ENCODE data around the gene NOL3. TPM values are rescaled to one million over a fixed set of nuclear protein-coding genes. Genes with fewer than 3 reads are reported as not detected.
A peak's percentile ranks its signal among the peaks of the same experiment; 100 is the strongest.

The NOL3 gene
- total and polyA plus RNA-seq, 8 donors, result 11.4 to 492 (median 35.3) TPM

DNA sequence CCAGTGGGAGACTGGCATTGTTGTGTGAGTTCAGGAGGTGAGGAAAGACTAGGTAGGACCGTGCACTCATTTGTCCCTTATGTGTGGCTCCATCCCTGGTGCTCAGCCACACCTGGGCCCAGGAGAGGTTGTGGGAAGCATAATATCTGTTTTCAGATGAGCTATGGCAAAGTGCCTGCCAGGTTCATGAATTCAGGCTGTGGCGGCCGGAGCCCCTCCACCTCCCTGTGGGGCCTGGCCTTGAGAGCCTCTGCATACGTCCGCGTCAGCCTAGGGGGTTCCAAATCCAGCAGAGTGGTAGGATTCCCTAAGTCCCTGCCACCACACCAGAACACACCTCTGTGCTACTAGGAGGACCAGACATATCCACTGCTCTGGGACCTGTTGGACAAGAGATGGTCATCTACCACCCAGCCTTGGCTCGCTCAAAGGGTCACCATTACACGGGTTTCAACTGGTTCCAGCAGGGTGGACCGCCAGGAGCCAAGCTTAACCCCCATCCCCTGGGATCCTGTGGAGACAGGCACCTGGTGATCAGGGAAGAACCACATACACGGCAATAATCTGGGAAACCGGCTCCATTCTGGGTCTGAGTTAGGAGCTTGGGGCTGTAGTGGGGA is 21.6 kb upstream of the NOL3 start:
- intact Hi-C loops (cut with DNase I; ENCODE audit: low total_unique reads), result no loop called here
- no peak overlapping the region for H3K27ac ChIP-seq
- 87 to 95% (median 89%) methylated on average over 8 to 11 of the region's 11 CpGs for WGBS, 5 donors
- DNase-seq, result peak in 1 of 2 donors; percentile 12
- TF ChIP-seq POLR2AphosphoS5 (IDR thresholded peaks at IDR 0.05) (no peak), CTCF (IDR thresholded peaks at IDR 0.05) (no peak), EP300 (IDR thresholded peaks at IDR 0.05) (no peak), POLR2A (IDR thresholded peaks at IDR 0.05) (no peak)
- no peaks in the 10 kb centered on the region for H3K9me3 ChIP-seq
- H3K27me3 ChIP-seq, result peaks cover 0 to 22% (median 0%) of the 10 kb centered on the region in 3 donors
- peaks cover 8 to 28% (median 25%) of the 10 kb centered on the region in 4 donors for H3K4me1 ChIP-seq
- peaks cover 33 to 59% (median 54%) of the 10 kb centered on the region in 4 donors for H3K36me3 ChIP-seq
- H3K4me3 ChIP-seq, result no peak overlapping the region

GRCh38 chr16:67149276-67150046 is 20.9 kb upstream of the NOL3 start:
- 65 to 72% (median 69%) methylated on average over 51 to 77 of the region's 77 CpGs for WGBS, 5 donors
- H3K4me3 ChIP-seq, result peak overlapping the region in 2 of 4 donors; percentile 61 to 64
- H3K9me3 ChIP-seq, result no peaks in the 10 kb centered on the region
- TF ChIP-seq POLR2AphosphoS5 (IDR thresholded peaks at IDR 0.05) (no peak), CTCF (IDR thresholded peaks at IDR 0.05) (no peak), EP300 (IDR thresholded peaks at IDR 0.05) (no peak), POLR2A (IDR thresholded peaks at IDR 0.05) (no peak)
- peaks cover 8 to 30% (median 26%) of the 10 kb centered on the region in 4 donors for H3K4me1 ChIP-seq
- peaks cover 0 to 24% (median 0%) of the 10 kb centered on the region in 3 donors for H3K27me3 ChIP-seq
- peak overlapping the region in 3 of 5 donors; percentile 85 to 91 (median 89) for H3K27ac ChIP-seq
- H3K36me3 ChIP-seq, result peaks cover 26 to 58% (median 50%) of the 10 kb centered on the region in 4 donors
- intact Hi-C loops (cut with DNase I; ENCODE audit: low total_unique reads), result loop anchor here (5.0 kb wide), 1 partner anchor 172 kb away; no protein-coding TSS in a partner anchor
- peak in 1 of 2 donors; percentile 46 for DNase-seq

DNA sequence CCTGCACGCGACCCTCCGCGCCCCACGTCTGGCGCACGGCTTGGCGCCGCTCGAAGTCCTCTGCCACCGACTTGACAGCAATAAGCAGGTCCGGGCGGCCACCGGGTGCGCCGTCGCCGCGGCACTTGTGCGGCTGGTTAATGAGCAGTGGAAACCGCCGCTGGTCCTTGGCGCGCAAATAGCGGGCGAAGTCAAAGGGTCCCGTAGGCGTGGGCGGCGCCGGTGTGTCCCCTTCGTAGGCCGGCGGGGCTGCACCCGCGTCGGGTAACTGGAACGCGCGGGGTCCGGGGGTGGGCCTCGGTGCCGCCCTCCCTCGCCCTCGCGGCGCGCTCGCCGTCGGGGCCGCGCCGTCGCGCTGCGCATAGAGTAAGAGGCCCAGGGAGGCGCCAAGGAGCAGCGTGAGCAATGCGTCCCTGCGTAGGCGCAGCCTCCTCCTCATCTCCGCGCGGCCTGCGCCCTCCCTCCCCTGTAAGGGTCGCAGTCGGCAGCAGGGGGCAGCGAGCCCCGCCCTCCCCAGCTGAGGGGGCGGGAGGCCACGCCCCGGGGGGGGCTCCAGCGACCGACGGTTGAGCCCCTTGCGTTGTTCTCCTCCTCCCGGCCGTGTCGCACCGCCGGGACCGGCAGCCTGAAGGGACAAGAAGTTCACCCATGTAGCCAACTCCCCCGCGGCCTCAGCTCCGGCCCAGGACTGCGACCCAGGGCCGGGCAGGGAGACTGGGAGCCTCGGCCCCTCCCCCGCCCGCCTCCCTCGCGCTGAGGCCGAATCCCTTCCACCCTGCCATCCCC is 20.1 kb upstream of the NOL3 start:
- Histone ChIP-seq H3K4me1 (peaks cover 14 to 38% (median 34%) of the 10 kb centered on the region in 4 donors), H3K36me3 (peaks cover 21 to 52% (median 42%) of the 10 kb centered on the region in 4 donors), H3K4me3 (peak overlapping the region; percentile 61 to 72 (median 63)), H3K9me3 (no peaks in the 10 kb centered on the region), H3K27me3 (peaks cover 0 to 30% (median 0%) of the 10 kb centered on the region in 3 donors), H3K27ac (peak overlapping the region; percentile 75 to 91 (median 86))
- intact Hi-C loops (cut with DNase I; ENCODE audit: low total_unique reads), result loop anchor here (5.0 kb wide), 1 partner anchor 173 kb away; no protein-coding TSS in a partner anchor
- TF ChIP-seq EP300 (IDR thresholded peaks at IDR 0.05) (no peak), CTCF (IDR thresholded peaks at IDR 0.05) (peak in 1 of 7 experiments; percentile 9), POLR2AphosphoS5 (IDR thresholded peaks at IDR 0.05) (peak in 1 of 3 donors; percentile 1), POLR2A (IDR thresholded peaks at IDR 0.05) (no peak)
- 5 to 13% (median 9%) methylated on average over 6 to 93 of the region's 94 CpGs for WGBS, 5 donors
- peak in 1 of 2 donors; percentile 90 for DNase-seq
